ENCODE data around the gene NECAB3.

The NECAB3 gene

GRCh38 chr20:33681288-33681687, 7.1 kb upstream of the NECAB3 start:
- ATAC-seq (replicated peaks; ENCODE audit: extremely low read depth, poor library complexity, severe bottlenecking): no peak
- Mint-ChIP-seq H3K27ac (ENCODE audit: low read depth) (no peak overlapping the region), H3K9me3 (no peaks in the 10 kb centered on the region), H3K4me3 (no peak overlapping the region), H3K4me1 (peaks cover 25% of the 10 kb centered on the region), H3K27me3 (no peaks in the 10 kb centered on the region), H3K36me3 (ENCODE audit: insufficient read depth) (peaks cover 1% of the 10 kb centered on the region)
- no peak for DNase-seq (ENCODE audit: low spot score in 2 of 2)

GRCh38 chr20:33680686-33681085, 6.5 kb upstream of the NECAB3 start:
- Mint-ChIP-seq H3K36me3 (ENCODE audit: insufficient read depth) (peaks cover 1% of the 10 kb centered on the region), H3K27me3 (no peaks in the 10 kb centered on the region), H3K4me3 (no peak overlapping the region), H3K27ac (ENCODE audit: low read depth) (no peak overlapping the region), H3K4me1 (peaks cover 25% of the 10 kb centered on the region), H3K9me3 (no peaks in the 10 kb centered on the region)
- DNase-seq (ENCODE audit: low spot score in 2 of 2): no peak
- no peak for ATAC-seq (replicated peaks; ENCODE audit: extremely low read depth, poor library complexity, severe bottlenecking)

GRCh38 chr20:33679758-33680485, 5.7 kb upstream of the NECAB3 start:
- Mint-ChIP-seq H3K27ac (ENCODE audit: low read depth) (peak overlapping the region; percentile 84), H3K36me3 (ENCODE audit: insufficient read depth) (peaks cover 1% of the 10 kb centered on the region)
- peak in 1 of 2 donors; percentile 30 for DNase-seq (ENCODE audit: low spot score in 2 of 2)

GRCh38 chr20:33677991-33678702, 3.9 kb upstream of the NECAB3 start:
- no peaks in the 10 kb centered on the region for H3K9me3 Mint-ChIP-seq
- H3K36me3 Mint-ChIP-seq (ENCODE audit: insufficient read depth): peaks cover 2% of the 10 kb centered on the region
- ATAC-seq (replicated peaks; ENCODE audit: extremely low read depth, poor library complexity, severe bottlenecking) (no peak), DNase-seq (ENCODE audit: low spot score in 2 of 2) (no peak)
- peak overlapping the region; percentile 84 for H3K27ac Mint-ChIP-seq (ENCODE audit: low read depth)
- peak overlapping the region; percentile 56 for H3K4me3 Mint-ChIP-seq
- H3K27me3 Mint-ChIP-seq: no peaks in the 10 kb centered on the region
- peaks cover 32% of the 10 kb centered on the region for H3K4me1 Mint-ChIP-seq

More at GRCh38 chr20:33679758-33680485, 5.7 kb upstream of the NECAB3 start:
- peak; percentile 61 for ATAC-seq (replicated peaks; ENCODE audit: extremely low read depth, poor library complexity, severe bottlenecking)
- Mint-ChIP-seq H3K4me1 (peaks cover 22% of the 10 kb centered on the region), H3K9me3 (no peaks in the 10 kb centered on the region), H3K4me3 (peak overlapping the region; percentile 16), H3K27me3 (no peaks in the 10 kb centered on the region)

- Mint-ChIP-seq H3K4me3 (no peak overlapping the region), H3K4me1 (peaks cover 37% of the 10 kb centered on the region)
Observed at GRCh38 chr20:33676652-33677645, 2.7 kb upstream of the NECAB3 start.

GRCh38 chr20:33676121-33676520, 1.9 kb upstream of the NECAB3 start:
- Mint-ChIP-seq H3K36me3 (ENCODE audit: insufficient read depth) (peaks cover 4% of the 10 kb centered on the region), H3K9me3 (no peaks in the 10 kb centered on the region), H3K4me3 (peak overlapping the region; percentile 11), H3K4me1 (peaks cover 37% of the 10 kb centered on the region), H3K27me3 (no peaks in the 10 kb centered on the region), H3K27ac (ENCODE audit: low read depth) (peak overlapping the region; percentile 51)
- ATAC-seq (replicated peaks; ENCODE audit: extremely low read depth, poor library complexity, severe bottlenecking) (no peak), DNase-seq (ENCODE audit: low spot score in 2 of 2) (no peak)

More at GRCh38 chr20:33676652-33677645, 2.7 kb upstream of the NECAB3 start:
- H3K27ac Mint-ChIP-seq (ENCODE audit: low read depth): no peak overlapping the region
- no peaks in the 10 kb centered on the region for H3K9me3 Mint-ChIP-seq
- H3K36me3 Mint-ChIP-seq (ENCODE audit: insufficient read depth): peaks cover 4% of the 10 kb centered on the region
- no peak for DNase-seq (ENCODE audit: low spot score in 2 of 2)
- ATAC-seq (replicated peaks; ENCODE audit: extremely low read depth, poor library complexity, severe bottlenecking): no peak
- no peaks in the 10 kb centered on the region for H3K27me3 Mint-ChIP-seq

GRCh38 chr20:33675136-33675959, 1.1 kb upstream of the NECAB3 start:
- DNase-seq (ENCODE audit: low spot score in 2 of 2) (no peak), ATAC-seq (replicated peaks; ENCODE audit: extremely low read depth, poor library complexity, severe bottlenecking) (no peak)
- H3K4me3 Mint-ChIP-seq: peak overlapping the region; percentile 91
- H3K27ac Mint-ChIP-seq (ENCODE audit: low read depth): peak overlapping the region; percentile 51
- no peaks in the 10 kb centered on the region for H3K27me3 Mint-ChIP-seq
- H3K4me1 Mint-ChIP-seq: peaks cover 37% of the 10 kb centered on the region
- H3K9me3 Mint-ChIP-seq: no peaks in the 10 kb centered on the region
- peaks cover 4% of the 10 kb centered on the region for H3K36me3 Mint-ChIP-seq (ENCODE audit: insufficient read depth)

GRCh38 chr20:33673410-33674293, 576 bp downstream of the NECAB3 start:
- H3K27me3 Mint-ChIP-seq: no peaks in the 10 kb centered on the region
- DNase-seq (ENCODE audit: low spot score in 2 of 2): no peak
- no peaks in the 10 kb centered on the region for H3K9me3 Mint-ChIP-seq
- peaks cover 4% of the 10 kb centered on the region for H3K36me3 Mint-ChIP-seq (ENCODE audit: insufficient read depth)
- peaks cover 24% of the 10 kb centered on the region for H3K4me1 Mint-ChIP-seq
- H3K27ac Mint-ChIP-seq (ENCODE audit: low read depth): peak overlapping the region; percentile 55
- peak overlapping the region; percentile 91 for H3K4me3 Mint-ChIP-seq
- ATAC-seq (replicated peaks; ENCODE audit: extremely low read depth, poor library complexity, severe bottlenecking): peak; percentile 11

GRCh38 chr20:33673114-33673409, 1.2 kb downstream of the NECAB3 start:
- peak overlapping the region; percentile 55 for H3K27ac Mint-ChIP-seq (ENCODE audit: low read depth)
- ATAC-seq (replicated peaks; ENCODE audit: extremely low read depth, poor library complexity, severe bottlenecking) (no peak), DNase-seq (ENCODE audit: low spot score in 2 of 2) (no peak)
- H3K4me1 Mint-ChIP-seq: peaks cover 22% of the 10 kb centered on the region
- H3K36me3 Mint-ChIP-seq (ENCODE audit: insufficient read depth): peaks cover 4% of the 10 kb centered on the region
- H3K27me3 Mint-ChIP-seq: no peaks in the 10 kb centered on the region
- H3K4me3 Mint-ChIP-seq: peak overlapping the region; percentile 91
- no peaks in the 10 kb centered on the region for H3K9me3 Mint-ChIP-seq

- Mint-ChIP-seq H3K27me3 (no peaks in the 10 kb centered on the region), H3K4me3 (peak overlapping the region; percentile 91), H3K9me3 (no peaks in the 10 kb centered on the region), H3K36me3 (ENCODE audit: insufficient read depth) (peaks cover 4% of the 10 kb centered on the region), H3K27ac (ENCODE audit: low read depth) (peak overlapping the region; percentile 55), H3K4me1 (peaks cover 22% of the 10 kb centered on the region)
- no peak for DNase-seq (ENCODE audit: low spot score in 2 of 2)
- ATAC-seq (replicated peaks; ENCODE audit: extremely low read depth, poor library complexity, severe bottlenecking): no peak
Observed at GRCh38 chr20:33672426-33673113, 1.7 kb downstream of the NECAB3 start.
